ENCODE measurements around the gene DDX10. TPM values are rescaled to one million over a fixed set of nuclear protein-coding genes. Genes with fewer than 3 reads are reported as not detected.

The DDX10 gene
- total RNA-seq, 1 donor: 15.7 TPM

GRCh38 chr11:108669711-108670110 is 4.8 kb downstream of the DDX10 start:
- no peak for DNase-seq (ENCODE audit: low read depth)
- no peak for TF ChIP-seq CTCF (IDR thresholded peaks at IDR 0.05; ENCODE audit: insufficient read depth, low read length)
- H3K4me3 ChIP-seq (ENCODE audit: low read depth, low read length): no peak overlapping the region

- no peak for TF ChIP-seq CTCF (IDR thresholded peaks at IDR 0.05; ENCODE audit: insufficient read depth, low read length)
- no peak for DNase-seq (ENCODE audit: low read depth)
- no peak overlapping the region for H3K4me3 ChIP-seq (ENCODE audit: low read depth, low read length)
Observed at GRCh38 chr11:108670451-108670850, 5.6 kb downstream of the DDX10 start.

GRCh38 chr11:108672113-108672512 is 7.2 kb downstream of the DDX10 start:
- DNase-seq (ENCODE audit: low read depth): peak; percentile 78
- H3K4me3 ChIP-seq (ENCODE audit: low read depth, low read length): no peak overlapping the region
- TF ChIP-seq CTCF (IDR thresholded peaks at IDR 0.05; ENCODE audit: insufficient read depth, low read length): no peak

GRCh38 chr11:108672786-108673185 is 7.9 kb downstream of the DDX10 start:
- peak; percentile 22 for DNase-seq (ENCODE audit: low read depth)
- no peak for TF ChIP-seq CTCF (IDR thresholded peaks at IDR 0.05; ENCODE audit: insufficient read depth, low read length)
- H3K4me3 ChIP-seq (ENCODE audit: low read depth, low read length): no peak overlapping the region

- no peak overlapping the region for H3K4me3 ChIP-seq (ENCODE audit: low read depth, low read length)
- no peak for TF ChIP-seq CTCF (IDR thresholded peaks at IDR 0.05; ENCODE audit: insufficient read depth, low read length)
- DNase-seq (ENCODE audit: low read depth): no peak
Observed at GRCh38 chr11:108679045-108679444, 14.2 kb downstream of the DDX10 start.

- H3K4me3 ChIP-seq (ENCODE audit: low read depth, low read length): no peak overlapping the region
- peak; percentile 30 for DNase-seq (ENCODE audit: low read depth)
- TF ChIP-seq CTCF (IDR thresholded peaks at IDR 0.05; ENCODE audit: insufficient read depth, low read length): no peak
Observed at GRCh38 chr11:108680271-108680670, 15.4 kb downstream of the DDX10 start.

- DNase-seq (ENCODE audit: low read depth): peak; percentile 38
- TF ChIP-seq CTCF (IDR thresholded peaks at IDR 0.05; ENCODE audit: insufficient read depth, low read length): no peak
- H3K4me3 ChIP-seq (ENCODE audit: low read depth, low read length): no peak overlapping the region
Observed at GRCh38 chr11:108685419-108686130, 20.7 kb downstream of the DDX10 start.
